Body of pancreas (tissue), 4 donors: Measurements from ENCODE around the gene CLECL1. TPM values are rescaled to one million over a fixed set of nuclear protein-coding genes. Genes with fewer than 3 reads are reported as not detected.

Source experiments
- ATAC-seq: fragments of 150-250 bp; one replicate; pipeline ENCODE4 v1.9.1; 2016
- DNase-seq, 4 donors: peaks; one replicate each; pipeline ENCODE4 v3.0.0-alpha.2; 2019
- H3K27ac ChIP-seq, 4 donors: fragments of 200-600 bp; sonication (generic); 1 replicate in 3 of 4; 2 replicates in 1 of 4; pipeline versions ENCODE4 v1.5.1 to v1.6.1; 2016 to 2019; ENCODE audit warnings: mild to moderate bottlenecking in 1 of 4, mixed read lengths in 1 of 4, moderate library complexity in 1 of 4
- H3K27me3 ChIP-seq, 2 donors: fragments of 200-600 bp; sonication (generic); one replicate each; pipeline ENCODE4 v1.6.0; 2016; ENCODE audit warnings: mild to moderate bottlenecking in 1 of 2
- H3K36me3 ChIP-seq, 2 donors: fragments of 200-600 bp; sonication (generic); replicated peaks in 1 of 2; 2 replicates each; pipeline ENCODE4 v1.5.1; 2016; ENCODE audit warnings: low read depth in 2 of 2; ENCODE audit not compliant: insufficient read depth in 1 of 2
- H3K4me1 ChIP-seq: fragments of 200-600 bp; sonication (generic); one replicate; pipeline ENCODE4 v1.6.0; 2016
- H3K4me3 ChIP-seq, 2 donors: fragments of 200-600 bp; sonication (generic); 1 replicate in 1 of 2; 2 replicates in 1 of 2; pipeline ENCODE4 v1.5.1; 2016 to 2019
- H3K9me3 ChIP-seq, 3 donors: fragments of 200-600 bp; sonication (generic); 1 replicate in 2 of 3; 2 replicates in 1 of 3; pipeline ENCODE4 v1.5.1; 2016
- CTCF ChIP-seq, 7 experiments: fragments of 450-650 bp in 4 of 7; fragments of 200-600 bp in 3 of 7; sonication (generic) in 3 of 7; IDR thresholded peaks; one replicate each; pipeline ENCODE4 v1.5.1; 2016 to 2019; ENCODE audit warnings: antibody characterized with exemption in 7 of 7
- POLR2A ChIP-seq, 3 donors: fragments of 450-650 bp; IDR thresholded peaks; one replicate each; pipeline ENCODE4 v1.6.1; 2016; ENCODE audit warnings: antibody characterized with exemption in 3 of 3, mild to moderate bottlenecking in 2 of 3
- WGBS, 2 donors: methylation state at CpG; one replicate each; pipeline ENCODE4 v1.1.5; 2017; 5-methylcytosine and 5-hydroxymethylcytosine counted together
- intact Hi-C: fragments of 100-400 bp; cut with DNase I; formaldehyde crosslinking; loops from one replicate; pipeline ENCODE4 v1.15.1; 2023
- total RNA-seq, 2 donors: library from RNA; depleted of rRNA; stranded (reverse); fragments of >200 nt; gene quantifications; one replicate each; pipeline ENCODE4 v1.1.0, GENCODE V29; 2016

The CLECL1 gene
- total RNA-seq, 2 donors from 2014 or later: not detected

- intact Hi-C loops: no loop called here
- no peak for ATAC-seq
- 67 to 71% methylated on average over 2 of the region's 2 CpGs for WGBS, 2 donors
- Histone ChIP-seq H3K36me3 (no peaks in the 10 kb centered on the region), H3K4me3 (no peak overlapping the region), H3K27me3 (no peaks in the 10 kb centered on the region), H3K9me3 (no peaks in the 10 kb centered on the region), H3K4me1 (no peaks in the 10 kb centered on the region), H3K27ac (peak overlapping the region in 1 of 4 donors; percentile 10)
- TF ChIP-seq POLR2A (IDR thresholded peaks at IDR 0.05): no peak
- no peak for TF ChIP-seq CTCF (IDR thresholded peaks at IDR 0.05)
- DNase-seq: no peak
Measured at GRCh38 chr12:9731797-9732196, 1.1 kb downstream of the CLECL1 start.

DNA sequence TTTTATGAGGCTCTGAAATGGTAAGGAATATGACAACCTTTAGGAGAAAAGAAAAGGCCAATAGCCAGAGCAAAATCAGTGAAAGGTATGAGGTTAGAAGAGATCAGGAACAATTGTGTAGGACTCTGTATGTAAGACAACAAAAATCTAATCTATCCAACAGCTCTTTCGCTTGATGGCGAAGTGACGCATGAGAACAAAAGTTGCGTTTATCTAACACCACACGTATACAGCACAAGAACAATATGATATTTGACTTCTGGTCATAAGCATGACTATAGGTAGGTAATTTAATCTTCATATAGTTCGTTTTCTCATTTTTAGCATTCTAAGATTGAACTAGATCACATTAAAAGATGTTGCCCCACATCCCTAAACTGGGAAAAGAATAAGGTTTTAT lies 1.5 kb downstream of the CLECL1 start:
- Histone ChIP-seq H3K9me3 (no peaks in the 10 kb centered on the region), H3K4me3 (no peak overlapping the region), H3K27ac (peak overlapping the region in 1 of 4 donors; percentile 10), H3K4me1 (no peaks in the 10 kb centered on the region), H3K27me3 (no peaks in the 10 kb centered on the region), H3K36me3 (no peaks in the 10 kb centered on the region)
- TF ChIP-seq CTCF (IDR thresholded peaks at IDR 0.05): no peak
- no peak for TF ChIP-seq POLR2A (IDR thresholded peaks at IDR 0.05)
- DNase-seq (no peak), ATAC-seq (no peak)
- intact Hi-C loops: no loop called here
- 63 to 68% methylated on average over 6 of the region's 6 CpGs for WGBS, 2 donors

GRCh38 chr12:9730591-9730990 lies 2.3 kb downstream of the CLECL1 start:
- no peak for ATAC-seq

GRCh38 chr12:9730011-9730410 lies 2.9 kb downstream of the CLECL1 start:
- Histone ChIP-seq H3K4me3 (no peak overlapping the region), H3K4me1 (no peaks in the 10 kb centered on the region), H3K27ac (no peak overlapping the region), H3K27me3 (no peaks in the 10 kb centered on the region), H3K36me3 (no peaks in the 10 kb centered on the region), H3K9me3 (no peaks in the 10 kb centered on the region)
- ATAC-seq (no peak), DNase-seq (no peak)
- intact Hi-C loops: no loop called here
- WGBS, 2 donors: 53 to 59% methylated on average over 3 of the region's 3 CpGs
- TF ChIP-seq CTCF (IDR thresholded peaks at IDR 0.05) (no peak), POLR2A (IDR thresholded peaks at IDR 0.05) (no peak)

More at GRCh38 chr12:9730591-9730990, 2.3 kb downstream of the CLECL1 start:
- no peak for DNase-seq
- no peaks in the 10 kb centered on the region for H3K4me1 ChIP-seq
- 50 to 64% methylated on average over 6 of the region's 6 CpGs for WGBS, 2 donors
- intact Hi-C loops: no loop called here
- no peaks in the 10 kb centered on the region for H3K9me3 ChIP-seq
- no peak overlapping the region for H3K27ac ChIP-seq
- no peak overlapping the region for H3K4me3 ChIP-seq
- no peaks in the 10 kb centered on the region for H3K27me3 ChIP-seq
- TF ChIP-seq POLR2A (IDR thresholded peaks at IDR 0.05) (no peak), CTCF (IDR thresholded peaks at IDR 0.05) (no peak)
- H3K36me3 ChIP-seq: no peaks in the 10 kb centered on the region

- Histone ChIP-seq H3K36me3 (no peaks in the 10 kb centered on the region), H3K27me3 (no peaks in the 10 kb centered on the region), H3K4me1 (no peaks in the 10 kb centered on the region), H3K27ac (no peak overlapping the region), H3K4me3 (no peak overlapping the region), H3K9me3 (no peaks in the 10 kb centered on the region)
- intact Hi-C loops: no loop called here
- TF ChIP-seq POLR2A (IDR thresholded peaks at IDR 0.05) (no peak), CTCF (IDR thresholded peaks at IDR 0.05) (no peak)
- ATAC-seq (no peak), DNase-seq (no peak)
Measured at GRCh38 chr12:9729082-9729481, 3.8 kb downstream of the CLECL1 start.
